Stimulated activated CD4-positive, alpha-beta T cell treated with anti-CD3 and anti-CD28 coated beads, Interleukin-4, amount 100 ng/mL, for 4 hours (primary cell): ENCODE data around the gene CD247.

Experiments
- DNase-seq, 2 experiments: peaks; one replicate each; pipeline ENCODE4 v3.0.0-alpha.2; 2020

The CD247 gene

GRCh38 chr1:167434306-167434705 is 84.0 kb downstream of the CD247 start:
- no peak for DNase-seq

GRCh38 chr1:167433884-167434283 is 84.4 kb downstream of the CD247 start:
- no peak for DNase-seq

- no peak for DNase-seq
Measured at GRCh38 chr1:167432780-167433179, 85.5 kb downstream of the CD247 start.

GRCh38 chr1:167431909-167432650 is 86.2 kb downstream of the CD247 start:
- no peak for DNase-seq

GRCh38 chr1:167431261-167431908 is 86.9 kb downstream of the CD247 start:
- DNase-seq: no peak

- DNase-seq: no peak
Measured at GRCh38 chr1:167430849-167431242, 87.5 kb downstream of the CD247 start.

GRCh38 chr1:167430134-167430848 is 88.0 kb downstream of the CD247 start:
- no peak for DNase-seq

GRCh38 chr1:167429612-167430011 is 88.7 kb downstream of the CD247 start:
- no peak for DNase-seq

- DNase-seq: no peak
Measured at GRCh38 chr1:167428395-167428794, 89.9 kb downstream of the CD247 start.

GRCh38 chr1:167427848-167428247 is 90.5 kb downstream of the CD247 start:
- DNase-seq: no peak

GRCh38 chr1:167426716-167427115 is 91.6 kb downstream of the CD247 start:
- no peak for DNase-seq

- no peak for DNase-seq
Measured at GRCh38 chr1:167425482-167425881, 92.8 kb downstream of the CD247 start.

- no peak for DNase-seq
Measured at GRCh38 chr1:167423684-167424619, 94.4 kb downstream of the CD247 start.

- no peak for DNase-seq
Measured at GRCh38 chr1:167420510-167420909, 97.8 kb downstream of the CD247 start.

GRCh38 chr1:167419245-167419644 is 99.1 kb downstream of the CD247 start:
- no peak for DNase-seq

GRCh38 chr1:167418391-167418790 is 99.9 kb downstream of the CD247 start:
- no peak for DNase-seq

GRCh38 chr1:167416506-167416905 is 101.8 kb downstream of the CD247 start:
- DNase-seq: no peak

GRCh38 chr1:167413328-167413727 is 105.0 kb downstream of the CD247 start:
- DNase-seq: no peak

- no peak for DNase-seq
Measured at GRCh38 chr1:167412920-167413319, 105.4 kb downstream of the CD247 start.

- no peak for DNase-seq
Measured at GRCh38 chr1:167412072-167412471, 106.3 kb downstream of the CD247 start.

- no peak for DNase-seq
Measured at GRCh38 chr1:167409183-167409582, 109.1 kb downstream of the CD247 start.

- DNase-seq: no peak
Measured at GRCh38 chr1:167408355-167408754, 110.0 kb downstream of the CD247 start.

- no peak for DNase-seq
Measured at GRCh38 chr1:167404908-167405307, 113.4 kb downstream of the CD247 start.
